BE2C (cell line): ENCODE results near the gene RGR.

ENCODE experiments used
- DNase-seq: peaks from one replicate; pipeline ENCODE4 v3.0.0-alpha.2; 2020
- H3K27me3 ChIP-seq: fragments of 250-450 bp; sonication (Bioruptor Pico); 2 replicates; pipeline ENCODE4 v1.5.1; 2020; ENCODE audit warnings: mild to moderate bottlenecking
- H3K36me3 ChIP-seq: fragments of 250-450 bp; sonication (Bioruptor Pico); 2 replicates; pipeline ENCODE4 v1.5.1; 2020; ENCODE audit warnings: mild to moderate bottlenecking
- H3K4me1 ChIP-seq: fragments of 250-450 bp; sonication (Bioruptor Pico); 2 replicates; pipeline ENCODE4 v1.5.1; 2020
- H3K4me3 ChIP-seq: 2 replicates; pipeline ENCODE4 v1.5.1; 2011; ENCODE audit warnings: low read depth, low read length
- H3K9me3 ChIP-seq: fragments of 250-450 bp; sonication (Bioruptor Pico); 2 replicates; pipeline ENCODE4 v1.5.1; 2020
- TF ChIP-seq, protein P1 (sequence below): IDR thresholded peaks from 2 replicates; pipeline ENCODE4 v1.5.1; 2012; ENCODE audit warnings: mild to moderate bottlenecking, low read depth, low read length

The RGR gene

GRCh38 chr10:84226616-84227015 lies 18.2 kb upstream of the RGR start:
- TF ChIP-seq, protein P1, sequence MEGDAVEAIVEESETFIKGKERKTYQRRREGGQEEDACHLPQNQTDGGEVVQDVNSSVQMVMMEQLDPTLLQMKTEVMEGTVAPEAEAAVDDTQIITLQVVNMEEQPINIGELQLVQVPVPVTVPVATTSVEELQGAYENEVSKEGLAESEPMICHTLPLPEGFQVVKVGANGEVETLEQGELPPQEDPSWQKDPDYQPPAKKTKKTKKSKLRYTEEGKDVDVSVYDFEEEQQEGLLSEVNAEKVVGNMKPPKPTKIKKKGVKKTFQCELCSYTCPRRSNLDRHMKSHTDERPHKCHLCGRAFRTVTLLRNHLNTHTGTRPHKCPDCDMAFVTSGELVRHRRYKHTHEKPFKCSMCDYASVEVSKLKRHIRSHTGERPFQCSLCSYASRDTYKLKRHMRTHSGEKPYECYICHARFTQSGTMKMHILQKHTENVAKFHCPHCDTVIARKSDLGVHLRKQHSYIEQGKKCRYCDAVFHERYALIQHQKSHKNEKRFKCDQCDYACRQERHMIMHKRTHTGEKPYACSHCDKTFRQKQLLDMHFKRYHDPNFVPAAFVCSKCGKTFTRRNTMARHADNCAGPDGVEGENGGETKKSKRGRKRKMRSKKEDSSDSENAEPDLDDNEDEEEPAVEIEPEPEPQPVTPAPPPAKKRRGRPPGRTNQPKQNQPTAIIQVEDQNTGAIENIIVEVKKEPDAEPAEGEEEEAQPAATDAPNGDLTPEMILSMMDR: no peak
- no peaks in the 10 kb centered on the region for H3K27me3 ChIP-seq
- DNase-seq: no peak
- no peaks in the 10 kb centered on the region for H3K36me3 ChIP-seq
- no peaks in the 10 kb centered on the region for H3K9me3 ChIP-seq
- H3K4me3 ChIP-seq: no peak overlapping the region
- H3K4me1 ChIP-seq: no peaks in the 10 kb centered on the region

DNA sequence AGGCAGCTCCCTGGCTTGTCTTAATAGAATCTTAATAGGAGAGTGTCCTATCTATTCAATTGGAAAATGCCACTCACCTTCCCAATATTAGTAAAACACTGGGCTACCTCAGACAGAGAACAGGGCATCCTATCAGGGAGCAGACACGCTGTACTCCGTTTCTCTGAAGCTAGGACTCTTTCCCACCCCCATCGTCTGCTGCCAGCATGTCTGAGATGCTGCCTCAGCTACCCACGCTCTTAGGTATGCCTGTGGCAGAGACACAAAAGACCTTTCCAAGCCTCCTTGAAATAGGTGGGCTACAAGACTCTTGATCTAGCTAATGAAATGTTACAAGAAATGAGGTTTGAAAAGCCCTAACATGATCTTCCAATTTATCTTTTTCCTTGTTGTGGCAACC lies 17.0 kb upstream of the RGR start:
- H3K36me3 ChIP-seq: no peaks in the 10 kb centered on the region
- no peak overlapping the region for H3K4me3 ChIP-seq
- no peaks in the 10 kb centered on the region for H3K4me1 ChIP-seq
- H3K9me3 ChIP-seq: no peaks in the 10 kb centered on the region
- DNase-seq: no peak
- TF ChIP-seq, protein P1: no peak
- H3K27me3 ChIP-seq: no peaks in the 10 kb centered on the region

DNA sequence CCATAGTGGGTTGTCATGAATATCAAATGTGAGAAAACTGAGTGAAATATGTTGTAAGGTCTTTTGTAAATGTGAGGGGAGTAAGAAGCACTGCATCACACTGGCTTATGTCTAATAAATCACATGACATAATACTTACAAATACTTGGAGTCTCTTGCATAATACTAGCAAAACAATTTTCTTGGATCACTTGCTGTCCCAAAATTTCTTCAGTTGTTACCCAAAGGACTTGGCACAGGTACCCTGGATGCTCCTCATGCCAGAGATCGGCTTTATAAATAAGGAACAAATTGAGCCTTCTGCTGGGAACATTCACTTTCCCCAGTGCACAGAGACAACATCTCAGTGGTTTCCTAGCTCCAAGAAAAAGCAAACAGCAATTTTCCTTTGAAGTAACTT lies 14.5 kb upstream of the RGR start:
- no peaks in the 10 kb centered on the region for H3K27me3 ChIP-seq
- no peaks in the 10 kb centered on the region for H3K36me3 ChIP-seq
- H3K4me1 ChIP-seq: no peaks in the 10 kb centered on the region
- TF ChIP-seq, protein P1: no peak
- no peaks in the 10 kb centered on the region for H3K9me3 ChIP-seq
- DNase-seq: no peak
- H3K4me3 ChIP-seq: no peak overlapping the region

- H3K9me3 ChIP-seq: no peaks in the 10 kb centered on the region
- H3K36me3 ChIP-seq: no peaks in the 10 kb centered on the region
- DNase-seq: no peak
- TF ChIP-seq, protein P1: no peak
- no peaks in the 10 kb centered on the region for H3K27me3 ChIP-seq
- H3K4me1 ChIP-seq: no peaks in the 10 kb centered on the region
- no peak overlapping the region for H3K4me3 ChIP-seq
Observed at GRCh38 chr10:84232376-84232775, 12.5 kb upstream of the RGR start.

DNA sequence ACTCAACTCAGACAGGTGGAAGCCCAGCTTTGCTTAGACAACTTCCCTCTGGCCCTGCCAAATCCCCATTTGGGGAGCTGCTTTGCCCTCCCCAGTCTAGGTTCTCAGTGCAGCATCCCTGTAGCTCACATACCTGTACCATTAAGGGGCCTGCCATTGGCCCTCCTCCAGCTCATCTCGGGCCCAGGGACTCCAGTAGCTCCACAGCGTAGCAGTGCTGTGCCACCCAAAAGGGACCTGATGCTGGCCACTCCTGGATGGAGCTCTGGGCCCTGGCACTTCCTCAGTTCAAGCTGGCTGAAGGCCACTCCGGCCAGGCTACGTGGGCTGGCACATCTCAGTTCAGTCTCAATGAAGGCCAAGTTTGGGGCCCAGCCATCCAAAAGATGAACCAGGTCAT lies 10.9 kb upstream of the RGR start:
- Histone ChIP-seq H3K4me3 (no peak overlapping the region), H3K36me3 (no peaks in the 10 kb centered on the region), H3K9me3 (no peaks in the 10 kb centered on the region), H3K27me3 (no peaks in the 10 kb centered on the region), H3K4me1 (no peaks in the 10 kb centered on the region)
- DNase-seq: no peak
- TF ChIP-seq, protein P1: no peak

GRCh38 chr10:84234479-84234878 lies 10.4 kb upstream of the RGR start:
- no peak overlapping the region for H3K4me3 ChIP-seq
- TF ChIP-seq, protein P1: no peak
- H3K27me3 ChIP-seq: no peaks in the 10 kb centered on the region
- H3K9me3 ChIP-seq: no peaks in the 10 kb centered on the region
- no peaks in the 10 kb centered on the region for H3K36me3 ChIP-seq
- H3K4me1 ChIP-seq: no peaks in the 10 kb centered on the region
- no peak for DNase-seq
